GM12878 (cell line): ENCODE measurements around the gene TPO. TPM values are rescaled to one million over a fixed set of nuclear protein-coding genes. Genes with fewer than 3 reads are reported as not detected.

ENCODE experiments used
- CBFB ChIP-seq: IDR thresholded peaks from 2 replicates; pipeline ENCODE4 v1.6.1; 2016; ENCODE audit warnings: antibody characterized with exemption, low read depth
- CHD4 ChIP-seq: fragments of 200-600 bp; sonication (generic); IDR thresholded peaks from 2 replicates; pipeline ENCODE4 v1.6.1; 2016; ENCODE audit warnings: mild to moderate bottlenecking
- E4F1 ChIP-seq: fragments of 450-650 bp; IDR thresholded peaks from 2 replicates; pipeline ENCODE4 v1.6.1; 2018; ENCODE audit warnings: borderline replicate concordance, mild to moderate bottlenecking; ENCODE audit not compliant: partially characterized antibody
- FOS ChIP-seq: IDR thresholded peaks from 3 replicates; pipeline ENCODE4 v1.6.1; 2011; ENCODE audit warnings: borderline replicate concordance; ENCODE audit not compliant: insufficient read length; ENCODE audit errors: extremely low read depth
- IKZF1 ChIP-seq: fragments of 450-650 bp; conservative IDR thresholded peaks from 2 replicates; pipeline ENCODE4 v1.6.1; 2017; ENCODE audit warnings: antibody characterized with exemption, mild to moderate bottlenecking
- IKZF2 ChIP-seq, 2 experiments: fragments of 450-650 bp; IDR thresholded peaks; 2 replicates each; pipeline ENCODE4 v1.6.1; 2017; ENCODE audit warnings: mild to moderate bottlenecking in 2 of 2, moderate library complexity in 2 of 2
- MLLT1 ChIP-seq: fragments of 450-650 bp; IDR thresholded peaks from 2 replicates; pipeline ENCODE4 v1.6.1; 2016; ENCODE audit warnings: mild to moderate bottlenecking
- SUPT20H ChIP-seq: IDR thresholded peaks from 2 replicates; pipeline ENCODE4 v1.6.1; 2011; ENCODE audit warnings: low read depth, mild to moderate bottlenecking, low read length, moderate library complexity, borderline replicate concordance; ENCODE audit not compliant: control insufficient read depth
- SUZ12 ChIP-seq: fragments of 200-600 bp; sonication (generic); IDR thresholded peaks from one replicate; pipeline ENCODE4 v1.6.1; 2018; ENCODE audit warnings: antibody characterized with exemption, mild to moderate bottlenecking; ENCODE audit not compliant: unreplicated experiment
- ZNF207 ChIP-seq: fragments of 450-650 bp; IDR thresholded peaks from 2 replicates; pipeline ENCODE4 v1.6.1; 2014; ENCODE audit warnings: antibody characterized with exemption, mild to moderate bottlenecking, borderline replicate concordance
- polyA plus RNA-seq, 11 experiments: library from polyadenylated mRNA; depleted of rRNA in 4 of 11; unstranded in 6 of 11; stranded (reverse) in 5 of 11; fragments of >200 nt; fragmentation: Nextera tagmentation in 4 of 11; fragmentation: Illumina TruSeq in 1 of 11; extraction: Ambion mirVana in 4 of 11; extraction: Trizol in 1 of 11; gene quantifications; 1 replicate in 1 of 11; 2 replicates in 10 of 11; pipeline versions ENCODE4 v1.2.1 to v1.2.3, GENCODE V29; 2011 to 2016; ENCODE audit warnings: inconsistent platforms in 2 of 11, missing spikeins in 2 of 11, low read depth in 1 of 11
- total RNA-seq, 4 experiments: library from RNA; depleted of rRNA in 3 of 4; stranded (reverse); fragments of >200 nt in 3 of 4; fragmentation: Illumina TruSeq in 1 of 4; extraction: Trizol in 1 of 4; gene quantifications; 2 replicates each; pipeline versions ENCODE4 v1.2.1 to v1.2.3, GENCODE V29; 2013 to 2021

Gene TPO
- total and polyA plus RNA-seq, 10 of the 15 experiments (the other 5 are each of a cell fraction or from before 2014, with no cell fraction given): 0.07 to 0.11 TPM; not detected in 8

DNA sequence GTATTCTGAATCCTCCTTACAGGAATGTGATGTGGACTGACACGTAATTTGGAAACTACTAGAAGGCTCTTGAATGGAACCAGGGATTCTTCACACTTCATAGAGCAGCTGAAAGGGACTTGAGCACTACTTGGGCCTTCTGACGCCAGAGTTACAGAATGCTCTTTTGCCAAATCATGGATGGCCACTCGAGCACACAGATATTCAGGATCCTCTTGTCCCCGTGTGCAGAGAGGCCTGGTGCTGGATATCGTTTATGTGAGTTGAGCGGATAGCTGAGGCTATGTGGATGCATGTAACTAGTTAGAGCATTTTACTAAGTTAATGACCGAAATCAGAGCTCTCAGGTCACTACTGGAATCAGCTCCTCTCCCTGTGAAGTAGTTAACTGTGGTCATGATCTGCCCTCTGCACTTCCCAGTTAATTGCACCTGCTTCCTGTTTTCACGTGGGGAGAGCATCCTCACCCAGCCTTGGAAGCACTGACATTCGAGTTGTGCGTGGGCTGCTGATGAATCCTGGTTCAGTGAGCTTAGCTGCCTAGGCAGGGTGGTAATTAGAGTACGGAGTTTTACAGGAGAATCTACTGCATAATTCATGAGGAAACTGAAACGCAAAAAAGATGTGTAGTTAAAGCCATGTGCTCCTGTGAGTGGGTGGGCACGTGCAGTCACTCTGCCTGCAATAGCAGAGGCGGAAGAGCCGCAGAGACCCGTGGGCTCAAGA, 5.2 kb upstream of the TPO start (continued):
- no peak for TF ChIP-seq E4F1
- no peak for TF ChIP-seq IKZF1
- no peak for TF ChIP-seq FOS
- TF ChIP-seq ZNF207: no peak
- no peak for TF ChIP-seq SUZ12
- no peak for TF ChIP-seq IKZF2 (IDR thresholded peaks at IDR 0.05)
- TF ChIP-seq MLLT1: no peak
- no peak for TF ChIP-seq CBFB
- TF ChIP-seq CHD4: no peak
- no peak for TF ChIP-seq SUPT20H
